Endothelial cell of umbilical vein (primary cell): ENCODE data around the gene SOX5.

Source experiments
- EZH2 ChIP-seq: IDR thresholded peaks from 2 replicates; pipeline ENCODE4 v1.6.1; 2012; ENCODE audit warnings: borderline replicate concordance, low read depth, mild to moderate bottlenecking, moderate library complexity, low read length, inconsistent platforms; ENCODE audit not compliant: severe bottlenecking
- MYC ChIP-seq: IDR thresholded peaks from one replicate; pipeline ENCODE4 v1.6.1; 2011; ENCODE audit warnings: mild to moderate bottlenecking, low read depth, low read length
- POLR2A ChIP-seq: IDR thresholded peaks from 2 replicates; pipeline ENCODE4 v1.6.1; 2012; ENCODE audit warnings: low read depth, mild to moderate bottlenecking, control low read depth, low read length
- POLR2AphosphoS5 ChIP-seq: IDR thresholded peaks from 2 replicates; pipeline ENCODE4 v1.6.1; 2012; ENCODE audit warnings: low read depth, mild to moderate bottlenecking, control low read depth, low read length, moderate library complexity; ENCODE audit not compliant: insufficient read depth
- TF ChIP-seq, protein P1 (sequence below), 2 donors: IDR thresholded peaks; 1 replicate in 1 of 2; 2 replicates in 1 of 2; pipeline ENCODE4 v1.5.1; 2011; ENCODE audit warnings: low read length in 2 of 2, mild to moderate bottlenecking in 2 of 2, moderate library complexity in 2 of 2, control low read depth in 1 of 2, inconsistent platforms in 1 of 2, low read depth in 1 of 2; ENCODE audit not compliant: insufficient read depth in 1 of 2; ENCODE audit errors: extremely low read depth in 1 of 2
- TF ChIP-seq, protein P2 (sequence below): IDR thresholded peaks from 2 replicates; pipeline ENCODE4 v1.6.1; 2011; ENCODE audit not compliant: insufficient read depth, insufficient read length

DNA sequence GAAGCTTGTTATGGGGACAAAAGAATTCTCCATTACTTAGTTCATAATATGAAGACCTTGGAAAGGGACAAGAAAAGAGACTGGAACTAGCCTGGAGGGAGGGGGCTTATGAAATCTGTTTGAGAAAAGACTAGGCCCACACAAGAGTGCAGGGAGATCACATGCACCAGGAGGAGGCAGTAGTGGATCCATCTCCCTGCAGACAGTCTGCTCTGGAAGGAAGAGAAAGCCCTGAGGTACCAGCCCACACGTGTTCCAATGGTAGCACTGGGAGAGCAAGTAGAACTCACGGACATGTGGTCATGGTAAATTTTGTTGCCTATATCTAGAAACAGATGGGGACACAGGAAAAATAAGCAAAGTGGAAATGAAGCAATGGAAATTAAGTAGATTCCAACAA lies 445.4 kb downstream of the SOX5 start:
- TF ChIP-seq, protein P1, sequence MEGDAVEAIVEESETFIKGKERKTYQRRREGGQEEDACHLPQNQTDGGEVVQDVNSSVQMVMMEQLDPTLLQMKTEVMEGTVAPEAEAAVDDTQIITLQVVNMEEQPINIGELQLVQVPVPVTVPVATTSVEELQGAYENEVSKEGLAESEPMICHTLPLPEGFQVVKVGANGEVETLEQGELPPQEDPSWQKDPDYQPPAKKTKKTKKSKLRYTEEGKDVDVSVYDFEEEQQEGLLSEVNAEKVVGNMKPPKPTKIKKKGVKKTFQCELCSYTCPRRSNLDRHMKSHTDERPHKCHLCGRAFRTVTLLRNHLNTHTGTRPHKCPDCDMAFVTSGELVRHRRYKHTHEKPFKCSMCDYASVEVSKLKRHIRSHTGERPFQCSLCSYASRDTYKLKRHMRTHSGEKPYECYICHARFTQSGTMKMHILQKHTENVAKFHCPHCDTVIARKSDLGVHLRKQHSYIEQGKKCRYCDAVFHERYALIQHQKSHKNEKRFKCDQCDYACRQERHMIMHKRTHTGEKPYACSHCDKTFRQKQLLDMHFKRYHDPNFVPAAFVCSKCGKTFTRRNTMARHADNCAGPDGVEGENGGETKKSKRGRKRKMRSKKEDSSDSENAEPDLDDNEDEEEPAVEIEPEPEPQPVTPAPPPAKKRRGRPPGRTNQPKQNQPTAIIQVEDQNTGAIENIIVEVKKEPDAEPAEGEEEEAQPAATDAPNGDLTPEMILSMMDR (IDR thresholded peaks at IDR 0.05; ENCODE audit: extremely low read depth in 1 of 2, insufficient read depth in 1 of 2, low read depth in 1 of 2, low read length in 2 of 2) = no peak
- no peak for TF ChIP-seq POLR2AphosphoS5
- no peak for TF ChIP-seq POLR2A
- no peak for TF ChIP-seq EZH2
- TF ChIP-seq, protein P2, sequence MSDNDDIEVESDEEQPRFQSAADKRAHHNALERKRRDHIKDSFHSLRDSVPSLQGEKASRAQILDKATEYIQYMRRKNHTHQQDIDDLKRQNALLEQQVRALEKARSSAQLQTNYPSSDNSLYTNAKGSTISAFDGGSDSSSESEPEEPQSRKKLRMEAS = no peak
- no peak for TF ChIP-seq MYC
